Smooth muscle cell (in vitro differentiated cells): Measurements from ENCODE around the gene ZNF385C. TPM values are rescaled to one million over a fixed set of nuclear protein-coding genes. Genes with fewer than 3 reads are reported as not detected.

Source experiments
- DNase-seq: peaks from one replicate; lab custom pipeline; 2025; ENCODE audit not compliant: unreplicated experiment; lab: John Stamatoyannopoulos, UW
- H2AFZ ChIP-seq: fragments of 200-600 bp; sonication (generic); 2 replicates; pipeline ENCODE4 v1.6.0; 2016; ENCODE audit warnings: antibody characterized with exemption, low read depth, mild to moderate bottlenecking
- H3F3A ChIP-seq: fragments of 200-600 bp; sonication (generic); 2 replicates; pipeline ENCODE4 v1.6.0; 2017; ENCODE audit warnings: antibody characterized with exemption, low read depth
- H3K27ac ChIP-seq: fragments of 200-600 bp; sonication (generic); 2 replicates; pipeline ENCODE4 v1.5.1; 2016; ENCODE audit warnings: low read depth, mild to moderate bottlenecking
- H3K27me3 ChIP-seq: fragments of 200-600 bp; sonication (generic); 2 replicates; pipeline ENCODE4 v1.6.1; 2016; ENCODE audit warnings: low read depth, mild to moderate bottlenecking
- H3K36me3 ChIP-seq: fragments of 200-600 bp; sonication (generic); 2 replicates; pipeline ENCODE4 v1.5.1; 2016; ENCODE audit warnings: low read depth
- H3K4me1 ChIP-seq: fragments of 200-600 bp; sonication (generic); 2 replicates; pipeline ENCODE4 v1.5.1; 2016; ENCODE audit warnings: low read depth
- H3K4me2 ChIP-seq: fragments of 200-600 bp; sonication (generic); 2 replicates; pipeline ENCODE4 v1.6.0; 2016; ENCODE audit warnings: mild to moderate bottlenecking
- H3K4me3 ChIP-seq: fragments of 200-600 bp; sonication (generic); 2 replicates; pipeline ENCODE4 v1.5.1; 2016; ENCODE audit warnings: mild to moderate bottlenecking
- H3K79me2 ChIP-seq: fragments of 200-600 bp; sonication (generic); 2 replicates; pipeline ENCODE4 v1.6.0; 2016; ENCODE audit warnings: low read depth, mild to moderate bottlenecking
- H3K9ac ChIP-seq: fragments of 200-600 bp; sonication (generic); 2 replicates; pipeline ENCODE4 v1.6.0; 2016; ENCODE audit warnings: low read depth
- H3K9me3 ChIP-seq: fragments of 200-600 bp; sonication (generic); replicated peaks from 2 replicates; pipeline ENCODE4 v1.5.1; 2016; ENCODE audit warnings: low read depth
- H4K20me1 ChIP-seq: fragments of 200-600 bp; sonication (generic); 2 replicates; pipeline ENCODE4 v1.6.0; 2016; ENCODE audit warnings: low read depth
- CTCF ChIP-seq: fragments of 200-600 bp; sonication (generic); IDR thresholded peaks from 2 replicates; pipeline ENCODE4 v1.5.1; 2017; ENCODE audit warnings: borderline replicate concordance, mild to moderate bottlenecking, antibody characterized with exemption; ENCODE audit not compliant: insufficient read depth, poor library complexity, severe bottlenecking
- WGBS: methylation state at CpG from one replicate; pipeline ENCODE4 v1.1.7; 2016; ENCODE audit warnings: low lambda C conversion rate; 5-methylcytosine and 5-hydroxymethylcytosine counted together
- polyA plus RNA-seq: library from polyadenylated mRNA; unstranded; fragments of >200 nt; fragmentation: Nextera tagmentation; extraction: Ambion mirVana; gene quantifications from 2 replicates; pipeline ENCODE4 v1.2.1, GENCODE V29; 2016
- total RNA-seq: library from RNA; depleted of rRNA; stranded (reverse); fragments of >200 nt; gene quantifications from 2 replicates; pipeline ENCODE4 v1.2.3, GENCODE V29; 2014

Gene ZNF385C
- total and polyA plus RNA-seq, 2 experiments from 2014 or later = 0.45 to 0.70 TPM

- no peak overlapping the region for H2AFZ ChIP-seq
- no peaks in the 10 kb centered on the region for H3K4me1 ChIP-seq
- no peaks in the 10 kb centered on the region for H4K20me1 ChIP-seq
- no peak overlapping the region for H3K4me2 ChIP-seq
- no peak overlapping the region for H3K27ac ChIP-seq
- DNase-seq = no peak
- 94% methylated on average over 20 of the region's 20 CpGs for WGBS
- H3K4me3 ChIP-seq = no peak overlapping the region
- no peaks in the 10 kb centered on the region for H3K79me2 ChIP-seq
- H3K36me3 ChIP-seq = no peaks in the 10 kb centered on the region
- H3K9me3 ChIP-seq = no peaks in the 10 kb centered on the region
- H3F3A ChIP-seq = no peaks in the 10 kb centered on the region
- H3K27me3 ChIP-seq = no peaks in the 10 kb centered on the region
- H3K9ac ChIP-seq = no peak overlapping the region
- TF ChIP-seq CTCF = no peak
Observed at GRCh38 chr17:42042598-42043319, 55.5 kb downstream of the ZNF385C start.

- Histone ChIP-seq H2AFZ (no peak overlapping the region), H3K4me1 (peaks cover 5% of the 10 kb centered on the region), H3K9me3 (no peaks in the 10 kb centered on the region), H3K9ac (no peak overlapping the region), H3K27me3 (no peaks in the 10 kb centered on the region), H3K4me2 (no peak overlapping the region), H4K20me1 (no peaks in the 10 kb centered on the region), H3K79me2 (no peaks in the 10 kb centered on the region), H3F3A (no peaks in the 10 kb centered on the region), H3K27ac (no peak overlapping the region), H3K36me3 (no peaks in the 10 kb centered on the region), H3K4me3 (no peak overlapping the region)
- no peak for DNase-seq
- TF ChIP-seq CTCF = no peak
Observed at GRCh38 chr17:42041619-42042018, 56.7 kb downstream of the ZNF385C start.

GRCh38 chr17:42040818-42041217 lies 57.5 kb downstream of the ZNF385C start:
- Histone ChIP-seq H4K20me1 (no peaks in the 10 kb centered on the region), H3K4me1 (peaks cover 5% of the 10 kb centered on the region), H3K27me3 (no peaks in the 10 kb centered on the region), H3K9me3 (no peaks in the 10 kb centered on the region), H2AFZ (no peak overlapping the region), H3K79me2 (no peaks in the 10 kb centered on the region), H3K4me2 (no peak overlapping the region), H3K9ac (no peak overlapping the region), H3K27ac (no peak overlapping the region), H3F3A (no peaks in the 10 kb centered on the region), H3K4me3 (no peak overlapping the region), H3K36me3 (no peaks in the 10 kb centered on the region)
- 97% methylated on average over 10 of the region's 10 CpGs for WGBS
- TF ChIP-seq CTCF = no peak
- no peak for DNase-seq
